Body of pancreas (tissue), 4 donors: ENCODE data around the gene PUS7.

ENCODE experiments used
- POLR2A ChIP-seq, 3 donors: fragments of 450-650 bp; IDR thresholded peaks; one replicate each; pipeline ENCODE4 v1.6.1; 2016; ENCODE audit warnings: antibody characterized with exemption in 3 of 3, mild to moderate bottlenecking in 2 of 3
- TF ChIP-seq, protein P1 (sequence below), 7 experiments: fragments of 450-650 bp in 4 of 7; fragments of 200-600 bp in 3 of 7; sonication (generic) in 3 of 7; IDR thresholded peaks; one replicate each; pipeline ENCODE4 v1.5.1; 2016 to 2019; ENCODE audit warnings: antibody characterized with exemption in 7 of 7

- TF ChIP-seq, protein P1, sequence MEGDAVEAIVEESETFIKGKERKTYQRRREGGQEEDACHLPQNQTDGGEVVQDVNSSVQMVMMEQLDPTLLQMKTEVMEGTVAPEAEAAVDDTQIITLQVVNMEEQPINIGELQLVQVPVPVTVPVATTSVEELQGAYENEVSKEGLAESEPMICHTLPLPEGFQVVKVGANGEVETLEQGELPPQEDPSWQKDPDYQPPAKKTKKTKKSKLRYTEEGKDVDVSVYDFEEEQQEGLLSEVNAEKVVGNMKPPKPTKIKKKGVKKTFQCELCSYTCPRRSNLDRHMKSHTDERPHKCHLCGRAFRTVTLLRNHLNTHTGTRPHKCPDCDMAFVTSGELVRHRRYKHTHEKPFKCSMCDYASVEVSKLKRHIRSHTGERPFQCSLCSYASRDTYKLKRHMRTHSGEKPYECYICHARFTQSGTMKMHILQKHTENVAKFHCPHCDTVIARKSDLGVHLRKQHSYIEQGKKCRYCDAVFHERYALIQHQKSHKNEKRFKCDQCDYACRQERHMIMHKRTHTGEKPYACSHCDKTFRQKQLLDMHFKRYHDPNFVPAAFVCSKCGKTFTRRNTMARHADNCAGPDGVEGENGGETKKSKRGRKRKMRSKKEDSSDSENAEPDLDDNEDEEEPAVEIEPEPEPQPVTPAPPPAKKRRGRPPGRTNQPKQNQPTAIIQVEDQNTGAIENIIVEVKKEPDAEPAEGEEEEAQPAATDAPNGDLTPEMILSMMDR (IDR thresholded peaks at IDR 0.05), result no peak
- no peak for TF ChIP-seq POLR2A (IDR thresholded peaks at IDR 0.05)
Observed at GRCh38 chr7:105450177-105450861, 71.8 kb downstream of the PUS7 start.
